PFSK-1 (cell line): ENCODE measurements around the gene C20orf96.

Experiments
- FOXP2 ChIP-seq: optimal IDR thresholded peaks from 2 replicates; pipeline ENCODE3; 2011; ENCODE audit warnings: borderline replicate concordance, control low read depth, inconsistent platforms; ENCODE audit not compliant: insufficient read depth; ENCODE audit errors: extremely low read length, extremely low read depth
- POLR2AphosphoS5 ChIP-seq: IDR thresholded peaks from 2 replicates; pipeline ENCODE4 v1.6.1; 2012; ENCODE audit warnings: low read depth, mild to moderate bottlenecking, control low read depth, low read length, moderate library complexity
- REST ChIP-seq, 2 experiments: IDR thresholded peaks; 2 replicates each; pipeline versions ENCODE4 v1.6.1 to v1.8.0; 2011 to 2012; ENCODE audit warnings: low read depth in 2 of 2, low read length in 2 of 2, control low read depth in 1 of 2, inconsistent platforms in 1 of 2, mild to moderate bottlenecking in 1 of 2, moderate library complexity in 1 of 2; ENCODE audit not compliant: insufficient read depth in 1 of 2
- SIN3A ChIP-seq: IDR thresholded peaks from 2 replicates; pipeline ENCODE4 v1.6.1; 2012; ENCODE audit warnings: mild to moderate bottlenecking, low read length, moderate library complexity, borderline replicate concordance; ENCODE audit not compliant: insufficient read depth
- TAF1 ChIP-seq: IDR thresholded peaks from 2 replicates; pipeline ENCODE4 v1.6.1; 2012; ENCODE audit warnings: low read length, control low read depth, borderline replicate concordance; ENCODE audit not compliant: insufficient read depth

C20orf96 gene

GRCh38 chr20:309841-310644 lies 19.5 kb upstream of the C20orf96 start:
- TF ChIP-seq POLR2AphosphoS5 (peak; percentile 65; the same call in 1 of the 2 replicates), FOXP2 (no peak), REST (IDR thresholded peaks at IDR 0.05; ENCODE audit: insufficient read depth in 1 of 2, low read depth in 2 of 2, low read length in 2 of 2) (0 out of 4 replicates have a peak, but pooled peaks of 1 of the 2 experiments have one; percentile 16), TAF1 (peak; percentile 52; the same call in 1 of the 2 replicates)

DNA sequence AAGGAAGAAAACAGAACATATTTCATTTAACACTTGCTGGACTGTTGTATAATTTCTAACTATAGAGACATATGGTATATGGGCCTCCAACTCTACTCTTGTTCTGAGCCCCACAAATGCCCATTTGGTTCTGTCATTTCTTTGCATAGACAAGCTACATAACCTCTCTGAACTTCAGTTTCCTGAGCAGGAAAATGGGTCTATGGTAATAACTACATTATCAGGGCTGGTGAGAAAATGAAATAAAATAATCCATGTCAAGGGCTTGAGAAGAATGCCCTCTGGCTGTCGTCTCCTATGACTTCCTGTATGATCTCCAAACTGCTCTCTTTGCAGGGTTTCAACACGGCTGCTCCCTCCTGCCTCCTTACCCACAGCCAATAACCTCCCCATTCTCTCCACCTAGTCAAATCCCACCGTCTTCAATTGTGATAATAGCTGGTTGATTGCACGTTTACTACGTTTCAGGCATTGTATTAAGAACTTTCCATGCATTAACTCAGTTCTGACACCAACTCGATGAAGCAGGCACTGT lies 18.8 kb upstream of the C20orf96 start:
- TF ChIP-seq POLR2AphosphoS5 (no peak), FOXP2 (no peak), TAF1 (no peak), REST (IDR thresholded peaks at IDR 0.05; ENCODE audit: insufficient read depth in 1 of 2, low read depth in 2 of 2, low read length in 2 of 2) (no peak)

DNA sequence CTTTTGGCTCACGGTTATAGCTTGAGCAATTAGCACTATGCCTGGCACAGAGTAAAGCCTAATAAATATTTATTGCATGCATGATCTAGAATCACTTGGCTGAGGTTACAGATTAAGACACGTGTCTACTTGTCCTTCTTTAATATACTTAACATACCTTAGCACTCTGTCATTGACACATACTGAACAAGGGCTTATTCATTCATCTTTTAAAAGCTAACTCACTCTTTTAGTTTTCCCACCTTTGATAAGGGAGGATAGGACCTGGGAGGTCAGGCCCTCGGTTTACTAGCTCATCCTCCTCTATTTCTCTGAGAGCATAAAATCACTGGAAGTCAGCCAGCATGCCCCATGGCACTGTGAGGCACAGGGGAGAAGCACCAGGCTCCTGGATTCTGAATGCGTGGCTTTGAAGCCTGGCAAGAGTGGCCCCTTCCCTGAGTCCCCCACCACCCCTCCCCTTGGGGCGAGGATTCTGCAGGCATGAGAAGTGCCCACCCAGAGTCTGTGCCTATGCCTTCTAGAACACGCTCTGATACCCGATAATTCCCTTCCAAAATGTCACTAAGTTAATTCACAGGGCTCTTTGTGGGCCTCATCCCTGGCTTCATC lies 18.0 kb upstream of the C20orf96 start:
- no peak for TF ChIP-seq FOXP2
- TF ChIP-seq TAF1 = no peak
- no peak for TF ChIP-seq REST (IDR thresholded peaks at IDR 0.05; ENCODE audit: insufficient read depth in 1 of 2, low read depth in 2 of 2, low read length in 2 of 2)
- TF ChIP-seq SIN3A = no peak
- TF ChIP-seq POLR2AphosphoS5 = no peak

DNA sequence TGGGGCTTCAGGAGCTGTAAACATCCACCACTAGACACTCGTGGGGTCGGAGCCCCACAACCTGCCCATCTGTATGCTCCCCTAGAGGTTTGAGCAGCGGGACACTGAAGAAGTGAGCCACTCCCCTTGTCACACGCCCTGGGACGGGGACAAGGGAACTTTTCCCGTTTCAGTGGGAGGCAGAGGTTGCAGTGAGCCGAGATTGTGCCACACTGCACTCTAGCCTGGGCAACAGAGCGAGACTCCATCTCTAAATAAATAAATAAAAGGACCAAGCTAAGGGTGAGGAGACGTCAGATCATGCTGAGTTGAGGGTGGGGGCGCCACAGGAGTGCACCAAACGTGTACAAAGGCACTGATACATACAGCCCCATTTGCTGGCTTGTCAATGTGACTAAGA lies 15.2 kb upstream of the C20orf96 start:
- no peak for TF ChIP-seq SIN3A
- TF ChIP-seq REST (IDR thresholded peaks at IDR 0.05; ENCODE audit: insufficient read depth in 1 of 2, low read depth in 2 of 2, low read length in 2 of 2) = no peak
- no peak for TF ChIP-seq POLR2AphosphoS5
- TF ChIP-seq TAF1 = no peak
- TF ChIP-seq FOXP2 = no peak
